Measurements from ENCODE around the gene PCDH9.

DNA sequence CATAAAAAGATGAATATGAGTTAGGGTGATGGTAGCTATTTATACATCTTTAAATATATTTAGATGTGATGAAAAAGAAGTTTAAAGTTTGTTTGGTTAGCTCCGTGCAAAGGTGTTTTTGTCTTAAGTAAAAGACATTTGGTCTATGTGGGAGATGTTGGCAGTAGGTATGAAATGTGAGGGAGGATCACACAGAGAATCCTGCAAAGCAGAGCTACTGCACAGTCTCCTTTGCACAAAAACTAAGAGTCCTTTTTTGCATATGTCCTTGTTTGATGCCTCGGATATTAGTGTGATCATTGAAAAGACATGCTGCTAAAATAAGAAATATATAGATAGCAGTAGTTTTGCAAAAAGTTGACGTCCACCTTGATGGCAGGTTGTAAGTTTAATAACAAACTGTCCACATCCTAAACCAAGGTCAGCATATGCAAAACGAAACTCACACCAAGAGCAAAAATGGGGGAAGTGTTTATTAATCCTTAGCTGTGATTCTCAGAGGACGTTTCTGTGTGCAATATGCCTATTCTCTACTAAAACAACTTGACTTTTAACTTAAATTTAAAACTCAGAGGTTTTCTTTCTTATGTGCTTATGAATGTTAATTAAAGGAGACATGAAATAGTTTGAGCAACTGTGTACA, 870.1 kb downstream of the PCDH9 start:
- TF ChIP-seq CTCF (IDR thresholded peaks at IDR 0.05) = no peak
- no peak for TF ChIP-seq POLR2A (IDR thresholded peaks at IDR 0.05)

Measured in Peyer's patch (tissue), 4 donors.